Measurements from ENCODE around the gene CHD5.
"Not testable (repeated sequence)": the region's sequence is repeated elsewhere in the genome, so short reads cannot be mapped to it uniquely, and the experiment has no call there.

Gene CHD5

GRCh38 chr1:6068932-6069331, 111.2 kb downstream of the CHD5 start:
- no peaks in the 10 kb centered on the region for H3K27me3 ChIP-seq (replicated peaks; ENCODE audit: control insufficient read depth, insufficient read depth, low read length)
- DNase-seq (ENCODE audit: extremely low read depth, insufficient read length): no peak
- H3K4me3 ChIP-seq (replicated peaks; ENCODE audit: low read depth, low read length): no peak overlapping the region
- H3K36me3 ChIP-seq (ENCODE audit: control insufficient read depth, insufficient read depth, low read length): peaks cover 17% of the 10 kb centered on the region
- no peak for TF ChIP-seq CTCF (IDR thresholded peaks at IDR 0.05; ENCODE audit: insufficient read depth, low read length, poor library complexity, severe bottlenecking)

- Histone ChIP-seq H3K27me3 (replicated peaks; ENCODE audit: control insufficient read depth, insufficient read depth, low read length) (no peaks in the 10 kb centered on the region), H3K36me3 (ENCODE audit: control insufficient read depth, insufficient read depth, low read length) (peaks cover 11% of the 10 kb centered on the region)
Observed at GRCh38 chr1:6068073-6068472, 112.0 kb downstream of the CHD5 start.

DNA sequence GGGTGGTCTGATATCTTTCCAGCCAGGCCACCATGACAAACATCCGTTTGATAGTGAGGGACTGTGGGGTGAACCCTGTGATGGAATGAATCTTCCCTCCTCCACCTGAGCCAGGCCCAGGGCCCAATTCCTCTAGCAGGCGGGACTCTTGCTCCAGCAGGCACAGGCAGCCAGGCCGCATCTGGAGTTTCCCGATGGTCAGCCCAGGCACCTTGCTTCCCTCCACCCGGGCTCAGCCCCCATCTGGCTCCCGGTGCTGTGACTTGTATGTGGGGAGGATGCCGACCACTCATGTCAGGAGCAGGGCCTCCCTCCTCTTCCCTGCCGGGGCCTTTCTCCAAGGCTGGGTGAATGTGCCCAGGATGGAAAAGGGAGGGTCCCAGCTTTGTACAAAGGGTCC, 113.4 kb downstream of the CHD5 start:
- Histone ChIP-seq H3K27me3 (replicated peaks; ENCODE audit: control insufficient read depth, insufficient read depth, low read length) (no peaks in the 10 kb centered on the region), H3K4me3 (replicated peaks; ENCODE audit: low read depth, low read length) (no peak overlapping the region), H3K36me3 (ENCODE audit: control insufficient read depth, insufficient read depth, low read length) (peaks cover 8% of the 10 kb centered on the region)
- DNase-seq (ENCODE audit: extremely low read depth, insufficient read length): no peak
- TF ChIP-seq CTCF (IDR thresholded peaks at IDR 0.05; ENCODE audit: insufficient read depth, low read length, poor library complexity, severe bottlenecking): no peak

More at GRCh38 chr1:6068073-6068472, 112.0 kb downstream of the CHD5 start:
- TF ChIP-seq CTCF (IDR thresholded peaks at IDR 0.05; ENCODE audit: insufficient read depth, low read length, poor library complexity, severe bottlenecking): no peak
- no peak for DNase-seq (ENCODE audit: extremely low read depth, insufficient read length)
- H3K4me3 ChIP-seq (replicated peaks; ENCODE audit: low read depth, low read length): no peak overlapping the region

- no peaks in the 10 kb centered on the region for H3K27me3 ChIP-seq (replicated peaks; ENCODE audit: control insufficient read depth, insufficient read depth, low read length)
- no peak for DNase-seq (ENCODE audit: extremely low read depth, insufficient read length)
- H3K4me3 ChIP-seq (replicated peaks; ENCODE audit: low read depth, low read length): no peak overlapping the region
- TF ChIP-seq CTCF (IDR thresholded peaks at IDR 0.05; ENCODE audit: insufficient read depth, low read length, poor library complexity, severe bottlenecking): no peak
- H3K36me3 ChIP-seq (ENCODE audit: control insufficient read depth, insufficient read depth, low read length): peaks cover 8% of the 10 kb centered on the region
Observed at GRCh38 chr1:6065093-6065858, 114.8 kb downstream of the CHD5 start.

GRCh38 chr1:6063532-6064053, 116.5 kb downstream of the CHD5 start:
- DNase-seq (ENCODE audit: extremely low read depth, insufficient read length); H3K27me3 ChIP-seq (replicated peaks; ENCODE audit: control insufficient read depth, insufficient read depth, low read length): not testable (repeated sequence)
- H3K36me3 ChIP-seq (ENCODE audit: control insufficient read depth, insufficient read depth, low read length): peaks cover 10% of the 10 kb centered on the region

DNA sequence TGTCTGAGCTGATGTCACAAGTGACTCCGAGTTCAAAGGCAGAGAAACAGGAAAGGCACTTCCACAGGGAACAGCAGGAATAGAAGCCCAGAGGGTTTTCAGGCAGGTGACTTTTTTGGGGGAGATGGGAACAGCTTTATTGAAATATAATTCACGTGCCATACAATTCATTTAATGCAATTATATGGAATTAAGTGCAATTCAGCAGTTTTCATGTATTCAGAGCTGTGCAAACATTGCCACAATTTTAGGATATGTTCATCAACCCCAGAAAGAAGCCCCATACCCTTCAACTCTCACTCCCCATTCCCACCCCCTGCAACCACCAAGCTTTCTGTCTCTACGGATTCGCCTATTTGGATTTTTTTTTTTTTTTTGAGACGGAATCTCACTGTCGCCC, 117.5 kb downstream of the CHD5 start:
- Histone ChIP-seq H3K27me3 (replicated peaks; ENCODE audit: control insufficient read depth, insufficient read depth, low read length) (no peaks in the 10 kb centered on the region), H3K4me3 (replicated peaks; ENCODE audit: low read depth, low read length) (no peak overlapping the region), H3K36me3 (ENCODE audit: control insufficient read depth, insufficient read depth, low read length) (peaks cover 10% of the 10 kb centered on the region)
- no peak for TF ChIP-seq CTCF (IDR thresholded peaks at IDR 0.05; ENCODE audit: insufficient read depth, low read length, poor library complexity, severe bottlenecking)
- no peak for DNase-seq (ENCODE audit: extremely low read depth, insufficient read length)

More at GRCh38 chr1:6063532-6064053, 116.5 kb downstream of the CHD5 start:
- not testable (repeated sequence) for H3K4me3 ChIP-seq (replicated peaks; ENCODE audit: low read depth, low read length)
